ENCODE data around the gene MYH8.

The MYH8 gene

GRCh38 chr17:10380631-10381408, 40.9 kb downstream of the MYH8 start:
- DNase-seq (ENCODE audit: low spot score) = no peak

GRCh38 chr17:10372906-10373305, 48.8 kb downstream of the MYH8 start, which contains the start of gene MYH13:
Gene MYH13 (minus strand): TSS chr17:10373006. CDS start chr17:10364530, 8,476 bp downstream.
- no peak for DNase-seq (ENCODE audit: low spot score)

GRCh38 chr17:10370016-10370608, 51.6 kb downstream of the MYH8 start:
- no peak for DNase-seq (ENCODE audit: low spot score)

GRCh38 chr17:10369239-10369638, 52.5 kb downstream of the MYH8 start:
- DNase-seq (ENCODE audit: low spot score) = no peak

DNA sequence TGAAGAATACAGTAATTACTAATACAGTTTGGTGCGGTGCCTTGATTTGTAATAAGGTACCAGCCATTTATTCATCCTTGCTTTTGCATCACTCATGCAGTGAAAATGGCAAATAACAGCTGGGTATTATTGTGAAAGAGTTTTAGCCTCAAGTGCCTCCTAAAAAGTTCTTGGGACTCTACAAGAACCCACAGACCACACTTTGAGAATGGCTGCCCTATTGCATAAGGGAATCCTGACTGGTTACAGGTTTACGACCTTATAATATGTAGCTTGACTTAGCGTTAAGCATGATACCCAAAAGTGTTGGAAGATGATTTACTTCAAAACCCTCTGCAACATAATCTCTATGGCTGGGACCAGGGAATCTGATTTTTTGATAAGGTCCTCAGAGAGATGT, 53.2 kb downstream of the MYH8 start:
- no peak for DNase-seq (ENCODE audit: low spot score)

DNA sequence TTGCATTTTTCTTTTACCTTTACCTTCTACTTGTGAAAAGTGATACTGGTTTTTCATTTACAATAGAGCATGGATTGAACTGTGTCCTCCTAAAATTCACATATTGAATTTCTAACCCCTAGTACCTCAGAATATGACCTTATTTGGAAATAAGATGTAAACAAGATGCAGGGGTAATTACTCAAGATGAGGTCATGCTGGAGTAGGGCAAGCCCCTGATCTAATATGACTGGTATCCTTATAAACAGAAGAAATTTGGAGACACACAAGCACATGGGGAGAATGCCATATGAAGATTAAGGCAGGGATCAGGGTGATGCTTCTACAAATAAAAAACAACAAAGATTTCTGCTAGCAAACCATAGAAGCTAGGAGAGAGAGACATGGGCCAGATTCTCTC, 61.2 kb downstream of the MYH8 start:
- no peak for DNase-seq (ENCODE audit: low spot score)

GRCh38 chr17:10357768-10358167, 64.0 kb downstream of the MYH8 start:
- DNase-seq (ENCODE audit: low spot score) = no peak

DNA sequence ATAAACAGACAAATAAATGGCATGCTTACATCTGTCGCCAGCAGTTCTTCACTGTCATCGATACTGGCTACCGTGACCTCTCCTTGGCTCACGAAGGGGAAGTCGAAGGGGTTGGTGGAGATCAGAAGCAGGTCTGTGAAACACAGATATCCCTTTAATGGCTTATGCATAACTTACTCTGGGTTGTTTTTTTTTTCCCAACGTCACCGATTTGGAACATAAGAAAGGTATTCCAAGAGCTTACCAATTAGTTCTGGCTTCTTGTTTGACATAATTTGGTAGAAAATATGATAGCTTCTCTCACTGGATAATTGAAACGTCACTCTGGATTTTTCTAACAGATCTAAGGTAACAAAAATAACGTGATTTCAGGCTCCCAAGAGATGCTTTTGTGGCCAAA, 67.1 kb downstream of the MYH8 start:
- no peak for DNase-seq (ENCODE audit: low spot score)

DNA sequence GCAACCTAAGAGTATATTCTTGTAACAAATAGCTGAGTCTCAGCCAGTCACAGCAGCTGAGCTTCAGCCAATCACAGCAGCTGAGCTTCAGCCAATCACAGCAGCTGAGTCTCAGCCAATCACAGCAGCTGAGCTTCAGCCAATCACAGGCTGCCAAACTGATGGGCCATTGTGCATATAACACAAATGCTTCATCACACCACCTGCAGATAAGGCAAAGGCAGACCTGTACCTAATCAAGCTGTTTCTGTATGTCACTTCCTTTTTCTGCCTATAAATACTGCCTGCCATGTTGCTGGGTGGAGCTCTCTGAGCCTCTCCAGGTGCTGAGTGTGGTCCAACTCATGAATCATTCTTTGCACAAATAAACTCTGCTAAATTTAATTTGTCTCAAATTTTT, 68.9 kb downstream of the MYH8 start:
- DNase-seq (ENCODE audit: low spot score) = no peak

GRCh38 chr17:10349403-10349802, 72.3 kb downstream of the MYH8 start:
- DNase-seq (ENCODE audit: low spot score) = no peak

GRCh38 chr17:10344816-10345215, 76.9 kb downstream of the MYH8 start:
- DNase-seq (ENCODE audit: low spot score) = no peak

Data from hepatic stellate cell (primary cell).